ENCODE measurements around the gene PKD2L2.
"Not testable (repeated sequence)": the region's sequence is repeated elsewhere in the genome, so short reads cannot be mapped to it uniquely, and the experiment has no call there.

The PKD2L2 gene

GRCh38 chr5:137888466-137888862, 793 bp upstream of the PKD2L2 start:
- no peak for DNase-seq (ENCODE audit: low spot score)

DNA sequence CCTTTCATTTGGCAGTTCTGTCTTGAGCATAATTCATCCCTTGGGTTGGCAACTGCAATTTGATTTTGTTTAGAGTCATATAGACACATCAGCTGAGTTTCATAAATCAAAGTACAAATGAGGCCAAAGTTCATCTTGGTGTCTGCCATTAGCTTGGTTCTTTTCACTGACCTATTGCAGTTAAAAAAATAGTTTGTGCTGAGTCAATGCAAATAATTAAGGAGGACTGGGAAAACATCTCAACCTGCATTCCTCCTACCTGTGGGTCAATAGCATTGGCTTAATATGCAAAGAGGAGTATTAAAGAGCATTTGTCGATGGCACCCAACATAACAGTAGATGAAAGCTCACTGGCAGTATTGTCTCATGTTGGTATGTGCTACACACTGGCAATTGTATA, 1.6 kb downstream of the PKD2L2 start:
- no peak for DNase-seq (ENCODE audit: low spot score)

GRCh38 chr5:137891849-137892248, 2.6 kb downstream of the PKD2L2 start:
- no peak for DNase-seq (ENCODE audit: low spot score)

DNA sequence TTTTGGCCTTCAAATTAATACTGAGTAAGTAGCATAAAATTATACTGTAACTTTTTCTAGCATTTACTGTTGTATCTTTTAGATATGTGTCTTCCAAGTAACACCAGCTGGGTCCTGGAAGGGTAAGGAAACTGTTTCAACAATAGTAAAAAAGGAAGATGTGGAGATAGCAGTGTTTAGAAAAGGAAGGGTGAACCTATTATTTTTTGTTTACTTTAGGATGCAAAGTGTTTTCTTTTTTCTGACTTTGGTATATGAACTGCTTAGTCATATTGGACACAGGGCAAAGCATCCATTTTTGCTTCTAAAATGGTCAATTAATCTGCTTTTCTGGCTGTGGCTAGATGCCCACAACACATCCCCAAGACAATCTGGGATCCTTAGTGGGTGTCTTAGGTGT, 5.3 kb downstream of the PKD2L2 start:
- no peak for DNase-seq (ENCODE audit: low spot score)

DNA sequence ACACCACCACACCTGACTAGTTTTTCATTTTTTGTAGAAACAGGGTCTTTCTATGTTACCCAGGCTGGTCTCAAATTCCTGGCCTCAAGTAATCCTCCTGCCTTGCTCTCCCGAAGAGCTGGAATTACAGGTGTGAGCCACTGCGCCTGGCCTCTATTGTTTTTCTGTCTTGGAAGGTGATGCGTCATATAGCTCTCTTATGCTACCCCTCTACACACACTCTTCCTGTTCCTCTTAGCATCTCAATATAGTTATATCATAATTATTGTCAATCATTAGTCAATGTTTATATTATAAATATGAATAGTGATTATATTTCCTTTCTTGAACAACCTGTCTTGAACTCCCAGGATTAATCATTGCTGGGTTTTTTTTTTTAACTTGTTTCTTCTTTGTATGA, 7.3 kb downstream of the PKD2L2 start:
- DNase-seq (ENCODE audit: low spot score): no peak

- no peak for DNase-seq (ENCODE audit: low spot score)
Observed at GRCh38 chr5:137899493-137899892, 10.2 kb downstream of the PKD2L2 start.

DNA sequence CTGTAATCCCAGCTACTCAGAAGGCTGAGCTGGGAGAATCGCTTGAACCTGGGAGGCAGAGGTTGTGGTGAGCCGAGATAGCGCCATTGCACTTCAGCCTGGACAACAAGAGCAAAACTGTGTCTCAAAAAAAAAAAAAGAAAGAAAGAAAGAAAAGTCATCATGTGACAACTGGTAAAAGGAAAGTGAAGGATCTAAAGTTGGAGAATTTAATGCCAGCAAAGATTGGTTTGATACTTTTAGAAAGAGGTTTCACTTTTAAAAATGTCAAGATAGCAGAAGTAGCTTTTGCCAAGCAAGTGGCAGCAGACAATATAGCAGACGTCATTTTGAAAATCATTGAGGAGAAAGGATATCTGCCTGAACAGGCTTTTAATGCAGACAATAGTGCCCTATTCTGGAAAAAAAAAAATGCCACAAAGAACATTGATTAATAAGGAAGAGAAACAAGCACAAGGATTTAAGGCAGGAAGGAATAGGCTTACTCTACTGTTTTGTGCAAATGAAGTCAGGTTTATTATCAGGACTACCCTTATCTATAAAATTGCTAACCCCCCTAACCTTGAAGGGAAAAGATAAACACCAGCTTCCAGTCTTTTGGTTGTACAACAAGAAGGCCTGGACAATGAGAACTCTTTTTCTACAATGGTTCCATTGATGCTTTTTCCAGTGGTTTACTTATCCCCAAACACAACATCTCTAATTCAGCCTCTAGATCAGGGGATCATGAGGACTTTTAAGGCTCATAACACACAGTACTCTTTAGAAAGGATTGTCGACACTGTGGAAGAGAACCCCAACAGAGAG, 12.0 kb downstream of the PKD2L2 start:
- no peak for DNase-seq (ENCODE audit: low spot score)

DNA sequence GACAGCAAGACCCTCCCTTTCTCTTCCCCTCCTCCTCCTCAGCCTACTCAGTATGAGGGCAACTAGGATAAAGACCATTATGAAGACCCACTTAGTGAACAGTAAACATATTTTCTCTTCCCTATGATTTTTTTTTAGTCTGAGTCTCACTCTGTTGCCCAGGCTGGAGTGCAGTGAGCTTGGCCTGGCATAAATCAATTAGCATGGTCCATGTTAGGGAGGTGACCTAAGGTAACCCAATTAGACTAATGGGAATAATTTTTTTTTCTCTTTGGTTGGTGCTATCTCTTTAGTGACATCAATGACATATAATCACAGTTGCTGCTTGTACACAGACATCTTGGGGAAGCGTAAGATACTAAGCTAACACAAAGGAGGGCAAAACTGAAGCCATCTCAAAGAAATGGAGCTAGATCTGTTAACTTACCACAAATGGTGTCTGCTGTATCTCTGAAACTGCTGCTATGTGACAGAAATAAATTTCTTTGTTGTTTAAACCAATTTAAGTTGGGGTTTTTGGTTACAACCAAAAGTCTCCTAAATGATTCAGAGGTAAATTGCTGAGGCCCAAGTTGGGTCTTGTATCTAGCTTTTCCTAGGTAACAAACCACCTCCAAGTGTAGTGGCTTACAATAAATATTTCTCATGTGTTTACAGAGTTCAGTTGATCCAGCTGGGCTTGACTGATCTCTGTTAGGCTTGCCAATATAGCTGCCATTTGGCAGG, 13.3 kb downstream of the PKD2L2 start:
- no peak for DNase-seq (ENCODE audit: low spot score)

DNA sequence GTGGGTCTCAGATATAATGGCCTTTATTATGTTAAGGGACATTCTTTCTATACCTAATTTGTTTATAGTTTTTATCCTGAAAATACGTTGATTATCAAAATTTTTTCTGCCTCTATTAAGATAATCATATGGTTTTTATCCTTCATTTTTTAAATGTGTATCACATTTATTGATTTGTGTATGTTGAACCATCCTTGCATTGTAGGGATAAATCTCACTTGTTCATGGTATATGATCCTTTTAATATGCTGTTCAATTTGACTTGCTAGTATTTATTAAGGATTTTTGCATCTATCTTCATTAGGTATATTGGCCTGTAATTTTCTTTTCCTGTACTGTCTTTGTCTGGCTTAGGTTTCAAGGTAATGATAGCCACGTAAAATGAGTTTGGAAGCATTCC, 25.5 kb downstream of the PKD2L2 start:
- no peak for DNase-seq (ENCODE audit: low spot score)

DNA sequence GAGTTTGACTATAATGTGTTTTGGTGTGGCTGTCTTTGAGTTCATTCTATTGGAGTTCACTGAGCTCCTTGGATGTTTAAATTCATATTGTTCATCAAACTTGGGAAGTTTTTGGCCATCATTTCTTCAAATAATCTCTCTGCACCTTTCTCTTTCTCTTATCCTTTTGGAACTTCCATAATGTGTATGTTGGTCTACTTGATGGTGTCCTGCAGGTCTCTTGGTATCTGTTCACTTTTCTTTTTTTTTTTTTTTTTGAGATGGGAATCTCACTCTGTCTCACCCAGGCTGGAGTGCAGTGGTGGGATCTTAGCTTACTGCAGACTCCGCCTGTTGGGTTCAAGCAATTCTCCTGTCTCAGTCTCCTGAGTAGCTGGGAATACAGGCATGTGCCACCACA, 27.7 kb downstream of the PKD2L2 start:
- no peak for DNase-seq (ENCODE audit: low spot score)

DNA sequence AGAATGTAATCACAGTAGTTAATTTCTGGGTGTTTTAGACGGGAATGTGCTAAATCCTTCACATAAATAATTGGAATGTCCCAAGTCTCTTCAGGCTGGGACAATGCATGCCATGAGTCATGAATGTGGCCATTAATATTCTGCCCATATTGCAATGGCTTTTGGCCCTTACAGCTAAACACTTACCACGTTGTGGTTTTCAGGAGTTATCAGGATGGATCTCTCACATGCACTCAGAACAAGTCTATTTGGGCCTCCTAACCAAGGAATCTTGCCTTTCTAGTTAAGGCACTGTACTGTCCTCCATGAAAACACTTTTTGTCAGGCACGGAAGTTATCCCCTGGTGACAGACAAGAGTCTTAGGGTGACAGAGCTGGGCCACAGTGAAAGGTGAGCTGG, 32.7 kb downstream of the PKD2L2 start:
- peak; percentile 20 for DNase-seq (ENCODE audit: low spot score)

DNA sequence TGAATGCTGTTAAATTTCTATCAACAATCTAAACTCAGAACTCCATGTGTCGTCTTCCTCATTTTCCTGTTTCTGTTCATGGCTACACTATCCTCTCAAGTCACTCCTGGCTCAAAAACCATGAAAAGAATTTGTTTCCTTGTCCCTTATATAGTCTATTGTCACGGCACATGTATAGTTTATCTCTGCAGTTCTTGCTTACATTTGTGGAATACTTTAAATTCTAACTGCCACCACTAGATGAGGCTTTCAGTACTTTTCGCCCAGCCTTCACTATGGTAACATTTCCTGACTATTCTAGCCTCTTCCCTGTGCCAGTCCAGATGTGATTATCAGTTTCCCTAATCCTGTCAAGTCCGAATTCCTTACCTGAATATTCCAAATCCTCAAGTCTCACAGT, 34.6 kb downstream of the PKD2L2 start:
- DNase-seq (ENCODE audit: low spot score): no peak

- no peak for DNase-seq (ENCODE audit: low spot score)
Observed at GRCh38 chr5:137932800-137933199, 43.5 kb downstream of the PKD2L2 start.

DNA sequence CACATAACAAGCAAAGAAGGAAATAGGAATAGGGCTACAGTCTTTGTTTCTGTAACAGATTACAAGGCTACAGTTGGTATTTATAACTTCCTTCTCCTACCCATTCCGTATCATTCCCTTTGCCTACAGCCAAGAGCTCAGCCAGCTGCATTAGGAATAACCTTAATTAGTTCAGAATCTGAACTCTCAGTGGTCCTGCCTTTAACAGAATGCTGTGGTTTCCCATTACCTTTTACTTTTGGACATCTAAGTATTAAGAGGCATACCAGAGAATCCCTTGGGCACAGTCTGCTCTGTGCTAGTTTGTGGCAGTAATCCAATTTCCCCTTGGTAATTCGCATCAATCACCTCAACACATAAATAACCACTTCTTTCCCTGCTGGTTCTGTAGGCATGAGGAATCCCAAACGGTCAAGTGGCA, 44.2 kb downstream of the PKD2L2 start:
- no peak for DNase-seq (ENCODE audit: low spot score)

DNA sequence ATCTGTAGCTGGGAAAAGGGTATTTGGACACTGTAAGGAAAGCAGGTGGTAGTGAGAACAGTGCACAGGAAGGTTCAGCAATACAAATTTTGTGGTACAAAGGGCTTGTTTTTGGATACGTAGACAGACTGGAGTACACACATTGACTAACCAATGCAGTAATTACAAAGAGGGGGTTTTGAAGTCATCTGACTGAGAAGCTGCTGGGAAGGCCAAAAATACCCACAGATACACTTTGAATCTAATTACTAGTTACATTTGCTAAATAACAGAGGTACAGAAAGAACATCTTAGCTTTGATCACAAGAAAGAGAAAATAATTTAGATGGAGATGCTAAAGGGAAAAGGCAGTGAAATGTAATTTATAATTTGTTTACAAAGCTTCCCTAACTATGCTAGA, 45.9 kb downstream of the PKD2L2 start:
- no peak for DNase-seq (ENCODE audit: low spot score)

GRCh38 chr5:137935694-137936093, 46.4 kb downstream of the PKD2L2 start:
- DNase-seq (ENCODE audit: low spot score): no peak

- DNase-seq (ENCODE audit: low spot score): no peak
Observed at GRCh38 chr5:137937994-137938750, 48.9 kb downstream of the PKD2L2 start.

- no peak for DNase-seq (ENCODE audit: low spot score)
Observed at GRCh38 chr5:137938751-137939143, 49.5 kb downstream of the PKD2L2 start.

- no peak for DNase-seq (ENCODE audit: low spot score)
Observed at GRCh38 chr5:137939331-137939730, 50.1 kb downstream of the PKD2L2 start.

- not testable (repeated sequence) for DNase-seq (ENCODE audit: low spot score)
Observed at GRCh38 chr5:137944280-137944679, 55.0 kb downstream of the PKD2L2 start.

GRCh38 chr5:137945825-137946224, 56.6 kb downstream of the PKD2L2 start:
- no peak for DNase-seq (ENCODE audit: low spot score)

GRCh38 chr5:137954131-137954879, 65.0 kb downstream of the PKD2L2 start:
- DNase-seq (ENCODE audit: low spot score): peak; percentile 88

Measured in AG08395 (cell line).